SK-N-SH treated with all-trans-retinoic acid at 6 μM for 48 hours (cell line): ENCODE data around the gene JMJD1C.

Experiments
- ATAC-seq: fragments of 200-7000 bp; cut with Tn5 transposase; 3 replicates; pipeline ENCODE4 v1.9.1; 2020; ENCODE audit warnings: mild to moderate bottlenecking, moderate library complexity
- ARNTL ChIP-seq: fragments of 450-650 bp; formaldehyde crosslinking; IDR thresholded peaks from 2 replicates; pipeline ENCODE4 v1.5.0; 2020; ENCODE audit warnings: low read depth, mild to moderate bottlenecking, moderate library complexity, borderline replicate concordance
- BACH2 ChIP-seq: fragments of 250-450 bp; sonication (Bioruptor Pico); IDR thresholded peaks from 2 replicates; pipeline ENCODE4 v1.9.0; 2021; ENCODE audit warnings: mild to moderate bottlenecking, borderline replicate concordance
- CSDC2 ChIP-seq: fragments of 250-450 bp; sonication (Bioruptor Pico); IDR thresholded peaks from 2 replicates; pipeline ENCODE4 v1.5.0; 2020; ENCODE audit warnings: mild to moderate bottlenecking, moderate library complexity
- CSRNP3 ChIP-seq: fragments of 250-450 bp; sonication (Bioruptor Pico); IDR thresholded peaks from 2 replicates; pipeline ENCODE4 v1.5.1; 2021; ENCODE audit warnings: mild to moderate bottlenecking, moderate library complexity
- ESRRG ChIP-seq: fragments of 250-450 bp; sonication (Bioruptor Pico); IDR thresholded peaks from 2 replicates; pipeline ENCODE4 v1.6.1; 2021; ENCODE audit warnings: mild to moderate bottlenecking
- GLIS3 ChIP-seq: fragments of 250-450 bp; sonication (Bioruptor Pico); IDR thresholded peaks from 2 replicates; pipeline ENCODE4 v1.5.0; 2020; ENCODE audit warnings: mild to moderate bottlenecking, moderate library complexity
- ISL1 ChIP-seq: fragments of 250-450 bp; sonication (Bioruptor Pico); IDR thresholded peaks from 2 replicates; pipeline ENCODE4 v2.1.2; 2022; ENCODE audit warnings: mild to moderate bottlenecking, moderate library complexity
- OSR1 ChIP-seq: fragments of 250-450 bp; sonication (Bioruptor Pico); IDR thresholded peaks from 2 replicates; pipeline ENCODE4 v1.8.0; 2022; ENCODE audit warnings: moderate library complexity, mild to moderate bottlenecking, inconsistent platforms
- PPARA ChIP-seq: fragments of 250-450 bp; sonication (Bioruptor Pico); IDR thresholded peaks from 2 replicates; pipeline ENCODE4 v1.5.0; 2020; ENCODE audit warnings: mild to moderate bottlenecking, borderline replicate concordance
- SNAI2 ChIP-seq: fragments of 250-450 bp; sonication (Bioruptor Pico); IDR thresholded peaks from 2 replicates; pipeline ENCODE4 v1.5.0; 2020; ENCODE audit warnings: mild to moderate bottlenecking, moderate library complexity
- TCF4 ChIP-seq: fragments of 250-450 bp; sonication (Bioruptor Pico); IDR thresholded peaks from 2 replicates; pipeline ENCODE4 v1.8.0; 2021; ENCODE audit warnings: mild to moderate bottlenecking, moderate library complexity, borderline replicate concordance
- TOX ChIP-seq: fragments of 250-450 bp; sonication (Bioruptor Pico); IDR thresholded peaks from 2 replicates; pipeline ENCODE4 v1.8.0; 2021; ENCODE audit warnings: mild to moderate bottlenecking, moderate library complexity, borderline replicate concordance
- ZFP3 ChIP-seq: fragments of 250-450 bp; sonication (Bioruptor Pico); IDR thresholded peaks from 2 replicates; pipeline ENCODE4 v1.5.0; 2020; ENCODE audit warnings: mild to moderate bottlenecking, moderate library complexity
- ZNF565 ChIP-seq: fragments of 450-650 bp; formaldehyde crosslinking; conservative IDR thresholded peaks from 2 replicates; pipeline ENCODE4 v1.5.0; 2020; ENCODE audit warnings: low read depth, mild to moderate bottlenecking, moderate library complexity
- ZNF8 ChIP-seq: fragments of 450-650 bp; formaldehyde crosslinking; IDR thresholded peaks from 2 replicates; pipeline ENCODE4 v1.5.0; 2020; ENCODE audit warnings: mild to moderate bottlenecking, moderate library complexity
- TF ChIP-seq, protein P1 (sequence below): fragments of 250-450 bp; sonication (Bioruptor Pico); IDR thresholded peaks from 2 replicates; pipeline ENCODE4 v1.5.0; 2020; ENCODE audit warnings: mild to moderate bottlenecking, moderate library complexity
- TF ChIP-seq, protein P2 (sequence below): fragments of 250-450 bp; sonication (Bioruptor Pico); IDR thresholded peaks from 2 replicates; pipeline ENCODE4 v1.8.0; 2021; ENCODE audit warnings: low read depth, mild to moderate bottlenecking, moderate library complexity, borderline replicate concordance
- TF ChIP-seq, protein P3 (sequence below): fragments of 250-450 bp; sonication (Bioruptor Pico); IDR thresholded peaks from 2 replicates; pipeline ENCODE4 v1.8.0; 2020; ENCODE audit warnings: mild to moderate bottlenecking, moderate library complexity, borderline replicate concordance

Gene JMJD1C

GRCh38 chr10:63318491-63318890 lies 147.3 kb downstream of the JMJD1C start (continued):
- TF ChIP-seq, protein P1, sequence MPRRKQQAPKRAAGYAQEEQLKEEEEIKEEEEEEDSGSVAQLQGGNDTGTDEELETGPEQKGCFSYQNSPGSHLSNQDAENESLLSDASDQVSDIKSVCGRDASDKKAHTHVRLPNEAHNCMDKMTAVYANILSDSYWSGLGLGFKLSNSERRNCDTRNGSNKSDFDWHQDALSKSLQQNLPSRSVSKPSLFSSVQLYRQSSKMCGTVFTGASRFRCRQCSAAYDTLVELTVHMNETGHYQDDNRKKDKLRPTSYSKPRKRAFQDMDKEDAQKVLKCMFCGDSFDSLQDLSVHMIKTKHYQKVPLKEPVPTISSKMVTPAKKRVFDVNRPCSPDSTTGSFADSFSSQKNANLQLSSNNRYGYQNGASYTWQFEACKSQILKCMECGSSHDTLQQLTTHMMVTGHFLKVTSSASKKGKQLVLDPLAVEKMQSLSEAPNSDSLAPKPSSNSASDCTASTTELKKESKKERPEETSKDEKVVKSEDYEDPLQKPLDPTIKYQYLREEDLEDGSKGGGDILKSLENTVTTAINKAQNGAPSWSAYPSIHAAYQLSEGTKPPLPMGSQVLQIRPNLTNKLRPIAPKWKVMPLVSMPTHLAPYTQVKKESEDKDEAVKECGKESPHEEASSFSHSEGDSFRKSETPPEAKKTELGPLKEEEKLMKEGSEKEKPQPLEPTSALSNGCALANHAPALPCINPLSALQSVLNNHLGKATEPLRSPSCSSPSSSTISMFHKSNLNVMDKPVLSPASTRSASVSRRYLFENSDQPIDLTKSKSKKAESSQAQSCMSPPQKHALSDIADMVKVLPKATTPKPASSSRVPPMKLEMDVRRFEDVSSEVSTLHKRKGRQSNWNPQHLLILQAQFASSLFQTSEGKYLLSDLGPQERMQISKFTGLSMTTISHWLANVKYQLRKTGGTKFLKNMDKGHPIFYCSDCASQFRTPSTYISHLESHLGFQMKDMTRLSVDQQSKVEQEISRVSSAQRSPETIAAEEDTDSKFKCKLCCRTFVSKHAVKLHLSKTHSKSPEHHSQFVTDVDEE = no peak
- TF ChIP-seq CSDC2 (CRISPR knock-in tag) = no peak

GRCh38 chr10:63314020-63314419 lies 151.8 kb downstream of the JMJD1C start:
- TF ChIP-seq, protein P1 = no peak
- TF ChIP-seq GLIS3 (CRISPR knock-in tag) = no peak
- no peak for ATAC-seq

DNA sequence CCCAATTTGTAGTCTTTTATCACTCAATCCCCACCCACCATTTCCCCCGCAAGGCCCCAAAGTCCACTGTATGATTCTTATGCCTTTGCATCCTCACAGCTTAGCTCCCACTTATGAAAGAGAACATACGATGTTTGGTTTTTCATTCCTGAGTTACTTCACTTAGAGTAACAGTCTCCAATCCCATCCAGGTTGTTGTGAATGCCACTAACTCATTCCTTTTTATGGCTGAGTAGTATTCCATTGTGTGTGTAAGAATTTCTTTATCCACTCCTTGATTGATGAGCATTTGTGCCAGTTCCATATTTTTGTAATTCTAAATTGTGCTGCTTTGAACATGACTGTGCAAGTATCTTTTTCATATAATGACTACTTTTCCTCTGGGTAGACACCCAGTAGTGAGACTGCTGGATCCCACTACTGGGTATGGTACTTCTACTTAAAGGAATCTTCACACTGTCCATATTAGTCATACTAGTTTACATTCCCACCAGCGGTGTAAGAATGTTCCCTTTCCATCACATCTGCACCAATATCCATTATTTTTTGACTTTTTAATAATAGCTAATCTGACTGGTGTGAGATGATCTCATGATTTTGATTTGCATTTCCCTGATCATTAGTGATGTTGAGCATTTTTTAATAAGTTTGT lies 152.6 kb downstream of the JMJD1C start:
- no peak for ATAC-seq
- no peak for TF ChIP-seq ISL1 (CRISPR knock-in tag)
- TF ChIP-seq TOX (CRISPR knock-in tag) = no peak
- TF ChIP-seq GLIS3 (CRISPR knock-in tag) = no peak
- TF ChIP-seq CSDC2 (CRISPR knock-in tag) = no peak

DNA sequence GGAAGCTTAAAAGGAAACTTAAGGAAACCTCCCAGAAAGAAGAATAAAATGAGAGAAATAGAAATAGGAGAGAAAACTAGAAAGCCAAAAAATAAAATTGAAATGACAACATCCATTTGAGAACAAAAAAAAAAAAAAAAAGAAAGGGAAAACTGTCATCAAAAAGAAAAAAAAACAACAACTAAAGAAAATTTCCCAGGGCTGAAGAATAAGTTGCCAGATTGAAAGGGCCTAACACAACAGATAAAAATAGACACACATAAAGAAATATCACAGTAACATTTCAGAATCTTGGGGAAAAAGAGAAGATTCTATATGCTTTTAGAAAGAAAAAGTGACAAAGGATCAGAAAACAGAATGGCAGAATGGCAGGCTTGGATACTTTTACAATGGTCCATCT lies 157.1 kb downstream of the JMJD1C start:
- TF ChIP-seq TCF4 (CRISPR knock-in tag) = no peak
- ATAC-seq = no peak

DNA sequence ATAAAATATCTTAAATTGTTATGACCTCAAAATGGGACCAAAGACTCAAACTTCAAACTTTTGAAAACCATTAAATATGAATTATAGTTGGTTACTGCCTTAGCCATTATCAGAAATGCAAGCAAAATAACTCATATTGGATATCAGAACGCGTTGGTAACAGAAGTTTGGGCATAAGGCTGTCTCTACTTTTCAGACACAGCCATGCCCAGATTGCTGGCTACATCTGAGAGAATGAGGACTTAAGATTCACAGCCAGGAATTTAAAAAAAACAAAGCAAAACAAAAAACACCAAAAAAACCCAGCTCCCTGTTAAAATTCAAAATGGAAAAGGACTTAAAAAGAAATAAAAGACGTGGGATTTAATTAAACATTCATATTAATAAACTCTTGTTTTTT lies 161.6 kb downstream of the JMJD1C start:
- ATAC-seq = no peak
- TF ChIP-seq ARNTL (CRISPR knock-in tag) (no peak), ZNF565 (CRISPR knock-in tag) (no peak), PPARA (CRISPR knock-in tag) (no peak), TOX (CRISPR knock-in tag) (no peak), TCF4 (CRISPR knock-in tag) (no peak), SNAI2 (CRISPR knock-in tag) (no peak), GLIS3 (CRISPR knock-in tag) (no peak), ISL1 (CRISPR knock-in tag) (no peak), OSR1 (no peak), BACH2 (no peak), ESRRG (no peak), ZFP3 (CRISPR knock-in tag) (no peak), ZNF8 (CRISPR knock-in tag) (no peak), CSRNP3 (CRISPR knock-in tag) (no peak)
- TF ChIP-seq, protein P2, sequence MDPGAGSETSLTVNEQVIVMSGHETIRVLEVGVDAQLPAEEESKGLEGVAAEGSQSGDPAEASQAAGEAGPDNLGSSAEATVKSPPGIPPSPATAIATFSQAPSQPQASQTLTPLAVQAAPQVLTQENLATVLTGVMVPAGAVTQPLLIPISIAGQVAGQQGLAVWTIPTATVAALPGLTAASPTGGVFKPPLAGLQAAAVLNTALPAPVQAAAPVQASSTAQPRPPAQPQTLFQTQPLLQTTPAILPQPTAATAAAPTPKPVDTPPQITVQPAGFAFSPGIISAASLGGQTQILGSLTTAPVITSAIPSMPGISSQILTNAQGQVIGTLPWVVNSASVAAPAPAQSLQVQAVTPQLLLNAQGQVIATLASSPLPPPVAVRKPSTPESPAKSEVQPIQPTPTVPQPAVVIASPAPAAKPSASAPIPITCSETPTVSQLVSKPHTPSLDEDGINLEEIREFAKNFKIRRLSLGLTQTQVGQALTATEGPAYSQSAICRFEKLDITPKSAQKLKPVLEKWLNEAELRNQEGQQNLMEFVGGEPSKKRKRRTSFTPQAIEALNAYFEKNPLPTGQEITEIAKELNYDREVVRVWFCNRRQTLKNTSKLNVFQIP = no peak
- TF ChIP-seq, protein P3, sequence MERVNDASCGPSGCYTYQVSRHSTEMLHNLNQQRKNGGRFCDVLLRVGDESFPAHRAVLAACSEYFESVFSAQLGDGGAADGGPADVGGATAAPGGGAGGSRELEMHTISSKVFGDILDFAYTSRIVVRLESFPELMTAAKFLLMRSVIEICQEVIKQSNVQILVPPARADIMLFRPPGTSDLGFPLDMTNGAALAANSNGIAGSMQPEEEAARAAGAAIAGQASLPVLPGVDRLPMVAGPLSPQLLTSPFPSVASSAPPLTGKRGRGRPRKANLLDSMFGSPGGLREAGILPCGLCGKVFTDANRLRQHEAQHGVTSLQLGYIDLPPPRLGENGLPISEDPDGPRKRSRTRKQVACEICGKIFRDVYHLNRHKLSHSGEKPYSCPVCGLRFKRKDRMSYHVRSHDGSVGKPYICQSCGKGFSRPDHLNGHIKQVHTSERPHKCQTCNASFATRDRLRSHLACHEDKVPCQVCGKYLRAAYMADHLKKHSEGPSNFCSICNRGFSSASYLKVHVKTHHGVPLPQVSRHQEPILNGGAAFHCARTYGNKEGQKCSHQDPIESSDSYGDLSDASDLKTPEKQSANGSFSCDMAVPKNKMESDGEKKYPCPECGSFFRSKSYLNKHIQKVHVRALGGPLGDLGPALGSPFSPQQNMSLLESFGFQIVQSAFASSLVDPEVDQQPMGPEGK (CRISPR knock-in tag) = no peak
- TF ChIP-seq, protein P1 = no peak
